T-helper 9 cell (primary cell): Measurements from ENCODE around the gene RIPK1.
"Not testable (repeated sequence)": the region's sequence is repeated elsewhere in the genome, so short reads cannot be mapped to it uniquely, and the experiment has no call there.

Experiments used
- DNase-seq: peaks from one replicate; pipeline ENCODE4 v3.0.0-alpha.2; 2020

Gene RIPK1

GRCh38 chr6:3137057-3137777 lies 68.9 kb downstream of the RIPK1 start:
- DNase-seq: no peak

GRCh38 chr6:3137873-3138272 lies 69.6 kb downstream of the RIPK1 start:
- not testable (repeated sequence) for DNase-seq

- no peak for DNase-seq
Measured at GRCh38 chr6:3138341-3138740, 70.0 kb downstream of the RIPK1 start.

- DNase-seq: no peak
Measured at GRCh38 chr6:3139090-3139903, 71.0 kb downstream of the RIPK1 start.

GRCh38 chr6:3140201-3140600 lies 71.9 kb downstream of the RIPK1 start:
- DNase-seq: no peak

- no peak for DNase-seq
Measured at GRCh38 chr6:3142536-3142935, 74.2 kb downstream of the RIPK1 start.

- no peak for DNase-seq
Measured at GRCh38 chr6:3143158-3143557, 74.9 kb downstream of the RIPK1 start.

- DNase-seq: no peak
Measured at GRCh38 chr6:3144571-3144970, 76.3 kb downstream of the RIPK1 start.

GRCh38 chr6:3147914-3148757 lies 79.8 kb downstream of the RIPK1 start:
- no peak for DNase-seq

GRCh38 chr6:3151691-3152090 lies 83.4 kb downstream of the RIPK1 start:
- no peak for DNase-seq

- no peak for DNase-seq
Measured at GRCh38 chr6:3152689-3153088, 84.4 kb downstream of the RIPK1 start.

GRCh38 chr6:3155416-3155815 lies 87.1 kb downstream of the RIPK1 start:
- not testable (repeated sequence) for DNase-seq

- peak; percentile 18 for DNase-seq
Measured at GRCh38 chr6:3156184-3157130, 88.2 kb downstream of the RIPK1 start.

- DNase-seq: peak; percentile 90
Measured at GRCh38 chr6:3157131-3157933, 89.0 kb downstream of the RIPK1 start, which contains the start of gene TUBB2A. TUBB2A (minus strand) TSS chr6:3157544; CDS start chr6:3157463, 81 bp downstream.

GRCh38 chr6:3159805-3160781 lies 91.8 kb downstream of the RIPK1 start:
- peak; percentile 63 for DNase-seq

GRCh38 chr6:3162067-3162497 lies 93.8 kb downstream of the RIPK1 start:
- DNase-seq: no peak

- DNase-seq: peak; percentile 56
Measured at GRCh38 chr6:3162565-3163247, 94.4 kb downstream of the RIPK1 start.

GRCh38 chr6:3163248-3163594 lies 94.9 kb downstream of the RIPK1 start:
- DNase-seq: no peak

- DNase-seq: no peak
Measured at GRCh38 chr6:3164388-3164787, 96.1 kb downstream of the RIPK1 start.
